Adipose tissue (tissue), 3 donors: ENCODE results near the gene PXN. TPM values are rescaled to one million over a fixed set of nuclear protein-coding genes. Genes with fewer than 3 reads are reported as not detected.

Source experiments
- H3K27ac ChIP-seq: one replicate; pipeline ENCODE4 v1.5.1; 2013; ENCODE audit warnings: low read depth, low read length
- WGBS, 3 donors: extraction: QIAGEN DNeasy Blood & Tissue Kit; methylation state at CpG; one replicate each; pipeline ENCODE4 v1.1.7; 2013; 5-methylcytosine and 5-hydroxymethylcytosine counted together
- polyA plus RNA-seq, 3 donors: library from polyadenylated mRNA; stranded (reverse); fragments of 200-250 nt; gene quantifications; one replicate each; pipeline ENCODE4 v1.2.3, GENCODE V29; 2013
- donor health status: healthy with polysubstance abuse.
- donor health status: Bipolar disorder and iron deficiency.
- donor health status: healthy.

PXN gene
- polyA plus RNA-seq, 3 donors: 24.5 to 126 (median 77.4) TPM

DNA sequence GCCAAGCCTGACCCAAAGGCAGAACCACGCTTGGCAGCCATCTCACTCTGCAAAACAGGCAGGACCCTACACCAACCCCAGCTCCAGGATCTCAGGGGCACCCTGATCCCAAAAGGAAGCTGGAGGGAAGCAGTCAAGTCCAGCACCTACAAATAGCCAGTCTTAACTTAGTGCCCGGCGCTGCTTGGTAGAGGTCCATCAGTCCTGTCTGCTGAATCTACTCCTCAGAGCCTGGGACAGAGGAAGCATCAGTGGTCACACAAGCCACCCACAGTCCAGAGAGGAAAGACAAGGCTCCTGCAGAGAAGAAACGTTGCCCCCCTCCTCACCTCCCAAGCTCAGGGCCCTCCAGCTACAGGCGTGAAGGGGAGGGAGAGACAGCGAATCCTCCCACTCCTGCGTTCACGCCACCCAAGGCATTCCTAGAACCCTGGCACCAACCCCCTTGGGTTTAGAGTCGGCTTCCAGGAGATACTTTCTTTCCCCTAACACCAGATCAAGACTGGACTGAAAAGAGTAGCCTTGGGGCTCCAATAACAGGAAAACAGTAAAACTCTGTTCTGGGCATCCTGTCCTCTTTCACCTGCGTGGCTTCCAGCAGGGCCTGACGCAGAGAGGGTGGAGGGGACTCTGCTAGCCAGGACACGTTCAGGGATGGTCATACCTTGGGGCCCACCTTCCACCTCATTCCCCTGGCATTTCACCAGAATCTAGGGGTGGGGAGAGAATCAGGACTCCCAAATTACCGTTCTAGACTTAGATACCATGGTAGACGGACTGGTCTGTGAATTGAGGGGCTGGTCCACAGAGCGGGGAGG lies 1.2 kb downstream of the PXN start:
- 27 to 40% (median 38%) methylated on average over 15 of the region's 15 CpGs for WGBS, 3 donors
- H3K27ac ChIP-seq: peak overlapping the region; percentile 23

DNA sequence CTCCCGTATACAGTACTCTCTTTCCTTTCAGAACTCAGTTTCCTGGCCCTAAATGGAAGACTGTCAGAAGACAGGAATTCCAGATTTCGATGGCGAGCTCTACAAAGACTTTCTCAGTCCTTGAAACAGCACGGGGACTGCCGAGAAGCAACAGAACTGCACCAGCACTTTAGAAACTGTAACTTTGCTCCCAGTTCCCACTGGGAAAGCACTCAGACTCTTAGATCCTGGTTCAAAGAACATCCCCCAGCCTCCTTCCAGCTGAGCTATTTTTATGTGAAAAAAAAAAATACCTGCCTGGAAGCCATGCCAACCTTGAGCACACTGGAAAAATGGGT lies 1.8 kb downstream of the PXN start:
- WGBS, 3 donors: 14 to 27% (median 27%) methylated on average over 5 of the region's 5 CpGs
- H3K27ac ChIP-seq: peak overlapping the region; percentile 13

GRCh38 chr12:120262852-120263747 lies 2.4 kb downstream of the PXN start:
- WGBS, 3 donors: 28 to 34% (median 31%) methylated on average over 15 of the region's 15 CpGs

DNA sequence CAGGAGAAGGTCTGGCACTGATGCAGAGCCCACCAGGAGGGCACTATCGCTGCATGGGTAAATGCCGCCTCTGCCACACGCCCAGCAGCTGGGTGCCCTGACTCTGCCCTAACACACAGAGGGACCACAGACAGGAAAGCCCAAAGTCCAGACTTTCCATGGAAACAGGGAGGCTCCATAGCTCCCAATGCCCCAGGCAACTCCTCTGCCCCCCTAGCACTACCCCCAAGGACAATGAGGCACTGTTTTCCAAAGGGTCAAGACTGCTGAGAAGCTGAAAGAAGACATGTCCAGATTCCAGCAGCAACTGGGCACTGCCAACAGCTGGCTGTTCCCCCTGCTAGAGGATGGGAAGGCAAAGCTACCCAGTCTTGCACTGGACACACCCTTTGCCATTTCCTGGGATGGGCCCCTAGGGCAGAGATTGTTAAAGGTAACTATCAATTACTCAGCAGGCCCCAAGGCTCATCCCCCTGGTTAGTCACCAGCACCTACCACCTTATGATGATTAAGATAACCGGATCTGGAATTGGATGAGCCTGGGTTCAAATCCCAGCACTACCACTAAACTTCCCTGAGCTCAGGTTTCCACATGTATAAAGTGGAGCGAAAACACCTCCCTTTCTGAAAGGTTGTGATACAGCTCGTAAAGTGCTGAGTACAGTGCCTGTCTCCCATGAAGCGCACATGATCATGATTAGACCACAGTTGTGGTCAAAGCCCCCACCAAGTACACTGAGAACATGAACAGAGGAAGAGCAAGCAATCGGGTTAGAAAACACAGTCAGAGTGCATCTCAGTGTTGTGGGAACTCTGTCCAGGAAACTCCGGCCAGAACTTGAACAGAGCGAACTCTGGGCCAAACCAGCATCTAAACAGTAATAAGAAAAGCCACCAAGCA lies 3.3 kb downstream of the PXN start:
- WGBS, 3 donors: 50 to 76% (median 51%) methylated on average over 10 of the region's 10 CpGs
- H3K27ac ChIP-seq: no peak overlapping the region

More at GRCh38 chr12:120262852-120263747, 2.4 kb downstream of the PXN start:
- H3K27ac ChIP-seq: peak overlapping the region; percentile 13

GRCh38 chr12:120260607-120261006 lies 4.9 kb downstream of the PXN start:
- H3K27ac ChIP-seq: no peak overlapping the region
- 88 to 93% (median 92%) methylated on average over 5 of the region's 5 CpGs for WGBS, 3 donors

- 58 to 74% (median 60%) methylated on average over 8 of the region's 8 CpGs for WGBS, 3 donors
- H3K27ac ChIP-seq: no peak overlapping the region
These were observed 5.9 kb downstream of the PXN start for GRCh38 chr12:120259418-120260202.

- no peak overlapping the region for H3K27ac ChIP-seq
- 81 to 93% (median 90%) methylated on average over 5 of the region's 5 CpGs for WGBS, 3 donors
These were observed 7.1 kb downstream of the PXN start for GRCh38 chr12:120258323-120258896.

DNA sequence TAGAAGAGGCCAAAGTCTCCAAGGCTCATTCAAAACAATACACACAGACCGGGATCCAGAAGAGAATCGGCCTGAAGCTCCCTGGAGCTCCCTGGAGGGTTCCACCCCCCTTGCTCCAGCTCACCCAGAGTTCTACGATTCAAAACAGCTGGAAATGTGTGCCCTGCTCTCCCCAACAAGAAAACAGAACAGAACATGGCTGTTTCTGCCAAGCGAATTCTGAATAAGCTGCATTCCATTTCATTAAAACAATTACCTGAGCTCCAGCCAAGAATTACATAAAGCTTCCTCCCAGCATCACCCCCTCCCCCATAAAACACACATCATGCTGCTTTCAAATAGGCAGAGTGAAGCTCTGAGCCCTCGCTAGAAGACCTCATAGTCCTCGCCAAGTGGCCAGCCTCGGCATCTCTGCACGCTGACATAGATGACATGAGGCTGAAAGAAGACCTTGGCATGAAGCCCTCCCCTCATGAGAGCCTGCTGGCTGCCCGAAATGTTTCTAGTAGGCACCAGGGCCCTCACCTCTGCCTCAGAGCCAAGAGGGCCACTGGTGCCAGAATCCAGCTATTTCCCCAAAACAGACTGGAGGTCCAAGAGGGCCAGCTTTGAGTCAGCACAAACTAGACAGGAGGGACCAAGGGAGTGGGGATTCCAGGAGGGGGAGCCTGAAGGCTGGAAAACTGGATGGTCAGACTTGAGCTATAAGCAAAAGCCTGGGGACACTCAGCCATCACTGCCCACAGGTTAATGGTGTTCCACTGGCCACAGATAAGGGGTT lies 8.3 kb downstream of the PXN start:
- 31 to 50% (median 36%) methylated on average over 9 of the region's 9 CpGs for WGBS, 3 donors
- H3K27ac ChIP-seq: peak overlapping the region; percentile 9

- WGBS, 3 donors: 53 to 74% (median 69%) methylated on average over 7 of the region's 7 CpGs
These were observed 10.7 kb downstream of the PXN start for GRCh38 chr12:120254809-120255208.

DNA sequence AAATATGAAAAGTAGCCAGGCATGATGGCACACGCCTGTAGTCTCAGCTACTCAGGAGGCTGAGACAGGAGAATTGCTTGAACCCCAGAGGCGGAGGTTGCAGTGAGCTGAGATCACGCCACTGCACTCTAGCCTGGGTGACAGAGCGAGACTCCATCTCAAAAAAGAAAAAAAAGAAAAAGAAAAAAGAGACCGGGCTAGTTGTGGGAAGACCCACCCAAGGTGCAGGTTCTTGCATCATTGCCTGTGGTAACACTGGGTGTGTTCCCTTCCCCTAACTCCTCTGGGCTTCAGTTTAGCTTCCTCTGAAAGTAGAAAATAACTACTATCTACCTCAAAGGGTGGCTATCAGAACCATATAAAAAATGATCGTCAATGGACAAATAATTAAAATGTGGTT lies 12.2 kb downstream of the PXN start:
- H3K27ac ChIP-seq: peak overlapping the region; percentile 58
- WGBS, 3 donors: 47 to 76% (median 48%) methylated on average over 6 of the region's 6 CpGs

More at GRCh38 chr12:120254809-120255208, 10.7 kb downstream of the PXN start:
- H3K27ac ChIP-seq: no peak overlapping the region

DNA sequence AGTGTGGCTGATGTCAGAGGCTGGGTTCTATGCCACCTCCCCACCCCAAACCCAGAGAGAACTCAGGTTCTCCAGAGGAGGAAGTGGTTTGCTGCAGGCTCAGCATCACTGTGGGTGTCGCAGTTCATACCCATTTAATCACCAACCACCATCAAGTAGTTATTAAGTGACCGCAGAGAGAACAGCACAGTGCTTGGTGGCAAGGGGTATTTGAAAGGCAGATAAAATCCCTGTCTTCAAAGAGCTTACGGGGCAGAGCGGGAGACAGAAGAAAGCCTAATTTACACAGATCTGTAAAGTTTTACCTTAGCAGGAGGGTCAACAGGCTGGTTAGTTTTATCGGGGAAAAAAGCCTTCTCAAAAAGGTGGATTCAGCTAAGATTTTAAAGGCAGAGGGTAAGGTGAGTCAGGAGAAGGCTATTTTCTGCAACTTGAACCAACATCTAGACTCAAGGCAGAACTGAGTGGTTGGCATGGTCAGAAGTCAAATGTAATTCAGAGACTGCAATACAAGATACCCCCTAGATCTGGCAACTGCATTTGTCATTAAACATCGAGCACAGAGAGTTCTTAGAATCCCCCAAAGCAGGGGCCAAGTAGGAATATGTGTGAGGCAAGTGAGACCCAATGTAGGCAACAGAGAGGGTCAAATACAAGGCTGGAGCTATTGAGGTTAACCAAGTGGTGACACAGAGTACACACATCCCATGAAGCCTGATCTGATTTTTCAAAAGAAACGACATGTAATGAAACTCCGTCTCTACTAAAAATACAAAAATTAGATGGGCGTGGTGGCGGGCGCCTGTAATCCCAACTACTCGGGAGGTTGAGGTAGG lies 13.2 kb downstream of the PXN start:
- 76 to 88% (median 77%) methylated on average over 12 of the region's 12 CpGs for WGBS, 3 donors
- H3K27ac ChIP-seq: peak overlapping the region; percentile 69

GRCh38 chr12:120251364-120252070 lies 14.0 kb downstream of the PXN start:
- H3K27ac ChIP-seq: peak overlapping the region; percentile 69
- WGBS, 3 donors: 89 to 93% (median 89%) methylated on average over 12 of the region's 12 CpGs

DNA sequence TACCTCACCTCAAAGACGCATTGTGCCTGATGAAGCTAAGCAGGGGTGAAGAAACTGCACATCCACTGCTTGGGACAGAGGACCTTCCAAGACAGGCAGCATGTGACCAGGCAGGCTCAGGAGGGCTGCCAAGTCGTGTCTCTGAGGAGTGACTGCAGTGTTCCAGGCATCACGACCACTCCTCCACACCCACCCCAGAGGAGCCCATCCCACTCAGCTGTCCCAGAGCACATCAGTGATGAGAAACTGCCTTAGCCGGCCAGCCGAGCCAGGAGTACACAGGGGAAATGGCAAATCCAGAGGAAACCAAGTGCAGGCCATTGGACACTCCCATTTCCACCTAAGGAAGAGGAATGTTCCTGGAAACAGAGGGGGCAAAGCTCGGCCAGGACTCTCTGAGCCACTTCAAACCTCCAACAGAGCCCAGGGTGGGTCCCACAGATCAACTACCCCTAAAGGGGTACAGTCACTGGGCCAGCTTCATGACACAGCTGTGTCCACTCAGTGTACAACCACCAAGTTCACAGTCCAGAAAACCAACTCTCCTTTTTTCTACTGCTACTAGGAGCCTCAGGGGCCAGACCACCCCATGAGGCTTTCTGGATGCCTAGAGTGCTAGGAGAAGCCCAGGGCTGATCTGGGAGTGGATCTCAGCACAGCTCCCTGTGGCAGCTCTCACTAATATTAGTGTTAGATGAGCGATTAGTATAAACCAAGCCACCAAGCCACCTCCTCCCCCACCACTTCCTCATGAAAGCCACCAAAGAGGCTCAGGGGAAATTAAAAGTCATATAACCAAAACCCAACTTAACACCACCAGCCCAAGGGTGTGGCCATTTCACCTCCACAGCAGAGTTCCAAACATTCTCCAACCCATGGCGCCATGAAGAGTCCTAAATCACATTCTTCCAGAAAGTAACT lies 15.4 kb downstream of the PXN start:
- WGBS, 3 donors: 36 to 63% (median 39%) methylated on average over 8 of the region's 8 CpGs
- H3K27ac ChIP-seq: peak overlapping the region; percentile 78

DNA sequence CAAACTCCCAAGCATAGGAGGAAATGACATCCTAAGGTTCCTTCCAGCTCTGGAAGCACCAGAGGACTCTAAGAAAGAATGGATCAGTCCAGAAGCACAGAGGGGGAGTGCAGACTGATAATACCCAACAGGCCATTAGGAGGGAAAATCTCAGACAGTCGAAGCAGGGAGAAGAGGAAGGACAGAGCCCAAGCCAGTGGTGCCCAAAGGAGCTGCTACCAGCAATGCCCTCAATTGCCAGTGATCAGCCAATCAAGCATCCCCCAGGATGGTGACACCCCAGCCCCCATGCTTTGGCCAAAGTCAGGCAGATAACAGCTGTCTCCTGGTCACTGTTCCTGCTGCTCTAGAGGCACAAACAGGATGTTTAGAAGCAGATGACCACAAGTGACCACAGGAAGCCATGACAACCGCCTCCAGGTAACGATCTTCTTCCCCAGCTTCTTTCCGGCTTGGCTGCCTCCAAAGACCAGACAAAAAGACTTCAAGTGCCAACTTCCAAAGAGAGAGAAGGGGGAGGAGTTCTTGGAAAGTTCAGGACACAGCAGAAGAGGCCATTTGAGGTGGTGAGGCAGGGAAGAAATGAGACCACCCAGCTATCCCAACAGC lies 16.2 kb downstream of the PXN start:
- H3K27ac ChIP-seq: peak overlapping the region; percentile 81
- 34 to 79% (median 43%) methylated on average over 4 of the region's 4 CpGs for WGBS, 3 donors
